Activated CD4-positive, alpha-beta T cell treated with anti-CD3 and anti-CD28 coated beads for 1 hour (primary cell): Measurements from ENCODE around the gene HNRNPH3.
"Not testable (repeated sequence)": the region's sequence is repeated elsewhere in the genome, so short reads cannot be mapped to it uniquely, and the experiment has no call there.

ENCODE experiments used
- DNase-seq: peaks from one replicate; pipeline ENCODE4 v3.0.0-alpha.2; 2020

The HNRNPH3 gene

GRCh38 chr10:68331455-68332258, at the start of gene HNRNPH3:
Gene HNRNPH3 (plus strand): TSS chr10:68332064. CDS start chr10:68337222, 5,158 bp downstream.
- DNase-seq = peak; percentile 99

GRCh38 chr10:68284062-68285001, 47.5 kb upstream of the HNRNPH3 start:
- DNase-seq = no peak

- no peak for DNase-seq
These were observed 43.1 kb upstream of the HNRNPH3 start for GRCh38 chr10:68288717-68289116.

GRCh38 chr10:68290736-68291135, 41.1 kb upstream of the HNRNPH3 start:
- no peak for DNase-seq

GRCh38 chr10:68296843-68297663, 34.8 kb upstream of the HNRNPH3 start:
- no peak for DNase-seq

- no peak for DNase-seq
These were observed 30.6 kb upstream of the HNRNPH3 start for GRCh38 chr10:68301301-68301700.

GRCh38 chr10:68301790-68302502, 29.9 kb upstream of the HNRNPH3 start:
- DNase-seq = no peak

- no peak for DNase-seq
These were observed 29.4 kb upstream of the HNRNPH3 start for GRCh38 chr10:68302503-68302823.

- DNase-seq = no peak
These were observed 29.0 kb upstream of the HNRNPH3 start for GRCh38 chr10:68302871-68303270.

- no peak for DNase-seq
These were observed 27.9 kb upstream of the HNRNPH3 start for GRCh38 chr10:68303849-68304412.

- DNase-seq = no peak
These were observed 26.0 kb upstream of the HNRNPH3 start for GRCh38 chr10:68305854-68306253.

GRCh38 chr10:68310531-68310930, 21.3 kb upstream of the HNRNPH3 start:
- DNase-seq = no peak

GRCh38 chr10:68314930-68315329, 16.9 kb upstream of the HNRNPH3 start:
- DNase-seq = not testable (repeated sequence)

GRCh38 chr10:68315582-68315981, 16.3 kb upstream of the HNRNPH3 start:
- DNase-seq = no peak

- no peak for DNase-seq
These were observed 13.4 kb upstream of the HNRNPH3 start for GRCh38 chr10:68318331-68319059.

GRCh38 chr10:68324396-68324795, 7.5 kb upstream of the HNRNPH3 start:
- not testable (repeated sequence) for DNase-seq

GRCh38 chr10:68327889-68328786, 3.7 kb upstream of the HNRNPH3 start:
- DNase-seq = no peak

- DNase-seq = no peak
These were observed 2.4 kb upstream of the HNRNPH3 start for GRCh38 chr10:68329506-68329861.

- DNase-seq = peak; percentile 11
These were observed 911 bp upstream of the HNRNPH3 start for GRCh38 chr10:68330852-68331454.
